Measurements from ENCODE around the gene AMT.

Gene AMT

GRCh38 chr3:49422379-49423248 is at the start of gene AMT:
Gene AMT (minus strand): TSS chr3:49422473. CDS start chr3:49422450, 23 bp downstream.
- DNase-seq (ENCODE audit: low read depth): no peak

- DNase-seq (ENCODE audit: low read depth): no peak
Observed at GRCh38 chr3:49470714-49471420, 48.6 kb upstream of the AMT start.

GRCh38 chr3:49469936-49470713 is 47.9 kb upstream of the AMT start, which contains the start of gene DAG1:
Gene DAG1 (plus strand): TSS chr3:49470267. CDS start chr3:49510535, 40,268 bp downstream.
- DNase-seq (ENCODE audit: low read depth): peak; percentile 91

DNA sequence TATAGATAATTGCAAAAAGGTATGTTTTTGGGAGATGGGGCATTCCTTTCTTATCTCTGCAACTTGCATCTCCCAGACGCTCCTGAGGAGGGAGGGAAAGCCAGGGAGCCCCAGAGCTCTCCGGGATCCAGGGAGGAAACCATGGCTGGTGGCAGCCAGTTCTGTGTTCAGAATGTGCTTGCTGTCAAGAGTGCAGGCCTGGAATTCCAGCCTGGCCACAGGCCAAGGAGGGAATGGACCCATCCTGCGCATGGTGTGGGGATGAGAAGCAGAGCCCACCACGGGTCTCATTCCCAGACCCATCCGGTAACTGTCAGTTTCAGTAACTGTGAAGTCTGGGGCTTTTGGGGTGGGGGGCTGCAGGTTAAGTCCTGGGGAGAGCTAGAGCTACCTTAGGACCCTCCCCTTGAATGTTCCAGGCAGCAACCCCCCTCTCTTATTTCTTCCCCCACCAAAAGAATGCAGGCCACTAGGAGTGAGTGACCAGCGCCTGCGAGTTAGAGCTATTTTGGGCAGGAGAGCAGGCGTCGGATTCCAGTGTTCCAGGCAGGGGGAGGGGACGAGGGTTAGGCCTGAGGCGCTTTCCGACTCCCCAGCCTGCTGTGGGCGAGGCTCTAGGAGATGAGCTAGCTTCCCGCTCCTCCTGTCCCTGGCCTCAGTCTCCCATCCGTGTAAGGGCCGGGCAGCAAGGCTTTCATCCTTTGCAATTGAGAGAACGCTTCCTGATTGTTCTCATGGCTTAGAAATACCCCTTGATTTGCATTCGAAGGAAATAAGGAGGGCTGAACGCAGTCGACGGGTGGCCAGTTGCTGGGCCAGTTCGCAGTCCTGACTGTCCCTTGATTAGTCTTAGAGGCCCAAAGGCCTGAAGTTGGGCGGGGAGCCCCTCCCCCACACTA is 47.0 kb upstream of the AMT start:
- no peak for DNase-seq (ENCODE audit: low read depth)

- no peak for DNase-seq (ENCODE audit: low read depth)
Observed at GRCh38 chr3:49466085-49466484, 43.8 kb upstream of the AMT start.

GRCh38 chr3:49465270-49466034 is 43.2 kb upstream of the AMT start:
- no peak for DNase-seq (ENCODE audit: low read depth)

DNA sequence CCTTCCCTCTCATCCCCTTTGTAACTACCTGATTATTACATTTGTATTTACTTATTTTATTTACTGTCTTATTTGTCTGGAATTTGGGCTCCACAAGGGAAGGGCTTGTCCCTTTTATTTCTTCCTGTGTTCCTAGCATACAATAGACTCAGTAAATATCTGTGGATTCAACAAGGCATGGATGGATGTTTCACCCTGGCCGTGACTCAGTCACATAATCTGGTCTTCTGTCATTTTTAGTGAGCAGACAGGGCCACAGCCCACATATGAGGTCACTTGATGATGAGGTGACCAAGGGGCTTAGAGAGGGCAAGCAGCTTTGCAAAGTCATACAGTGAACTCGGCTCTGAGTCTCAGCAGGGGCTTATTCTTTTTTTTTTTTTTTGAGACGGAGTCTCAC is 39.9 kb upstream of the AMT start:
- no peak for DNase-seq (ENCODE audit: low read depth)

GRCh38 chr3:49461443-49462171 is 39.3 kb upstream of the AMT start:
- no peak for DNase-seq (ENCODE audit: low read depth)

GRCh38 chr3:49460956-49461355 is 38.7 kb upstream of the AMT start:
- DNase-seq (ENCODE audit: low read depth): no peak

DNA sequence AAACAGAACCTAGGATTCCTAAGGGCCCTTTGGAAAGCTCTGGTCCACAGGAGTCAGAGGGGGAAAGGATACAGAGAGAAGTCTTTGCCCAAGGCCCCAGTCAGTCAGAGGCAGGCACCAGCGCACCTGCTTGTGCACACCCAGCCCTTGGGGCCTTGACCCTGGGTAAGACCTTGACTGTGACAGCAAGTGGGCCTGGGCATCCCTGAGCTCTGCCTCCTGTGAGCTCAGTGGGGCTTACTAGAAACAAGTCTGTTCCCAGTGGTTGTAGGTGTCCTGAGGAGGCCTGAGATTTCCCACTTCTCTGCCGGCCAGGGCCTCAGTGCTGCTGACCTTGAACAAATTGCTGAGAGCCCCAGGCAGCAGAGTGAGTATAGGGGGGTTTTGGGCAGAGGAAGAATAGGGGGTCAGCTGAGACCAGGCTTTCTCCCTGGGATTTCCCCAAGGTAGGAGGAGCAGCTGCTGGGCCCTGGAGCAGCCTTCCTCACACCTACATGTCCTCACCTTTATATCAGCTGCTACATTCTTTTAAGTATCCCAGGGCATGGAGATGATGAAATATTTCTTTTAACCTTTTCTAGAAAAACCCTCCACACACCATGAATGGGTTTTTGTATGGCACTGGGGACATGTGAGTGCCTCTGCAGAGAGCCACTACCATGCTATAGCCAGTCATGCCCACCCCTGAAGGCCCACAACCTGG is 38.1 kb upstream of the AMT start:
- no peak for DNase-seq (ENCODE audit: low read depth)

GRCh38 chr3:49456466-49456865 is 34.2 kb upstream of the AMT start:
- no peak for DNase-seq (ENCODE audit: low read depth)

GRCh38 chr3:49454898-49455681 is 32.8 kb upstream of the AMT start:
- DNase-seq (ENCODE audit: low read depth): no peak

- no peak for DNase-seq (ENCODE audit: low read depth)
Observed at GRCh38 chr3:49454458-49454857, 32.2 kb upstream of the AMT start.

GRCh38 chr3:49453621-49454020 is 31.3 kb upstream of the AMT start:
- no peak for DNase-seq (ENCODE audit: low read depth)

- DNase-seq (ENCODE audit: low read depth): no peak
Observed at GRCh38 chr3:49445391-49445790, 23.1 kb upstream of the AMT start.

DNA sequence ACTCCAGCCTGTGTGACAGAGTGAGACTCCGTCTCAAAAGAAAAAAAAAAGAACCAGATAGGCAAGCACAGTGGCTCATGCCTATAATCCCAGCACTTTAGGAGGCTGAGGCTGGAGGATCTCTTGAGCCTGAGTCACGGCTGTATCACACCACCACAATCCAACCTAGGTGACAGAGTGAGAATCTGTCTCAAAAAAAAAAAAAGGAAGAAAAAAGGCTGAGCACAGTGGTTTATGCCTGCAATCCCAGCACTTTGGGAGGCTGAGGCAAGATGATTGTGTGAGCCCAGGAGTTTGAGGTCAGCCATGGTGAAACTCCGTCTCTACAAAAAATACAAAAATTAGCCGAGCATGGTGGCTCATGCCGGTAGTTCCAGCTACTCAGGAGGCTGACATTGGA is 12.5 kb upstream of the AMT start:
- DNase-seq (ENCODE audit: low read depth): no peak

GRCh38 chr3:49428752-49429080 is 6.4 kb upstream of the AMT start:
- DNase-seq (ENCODE audit: low read depth): no peak

DNA sequence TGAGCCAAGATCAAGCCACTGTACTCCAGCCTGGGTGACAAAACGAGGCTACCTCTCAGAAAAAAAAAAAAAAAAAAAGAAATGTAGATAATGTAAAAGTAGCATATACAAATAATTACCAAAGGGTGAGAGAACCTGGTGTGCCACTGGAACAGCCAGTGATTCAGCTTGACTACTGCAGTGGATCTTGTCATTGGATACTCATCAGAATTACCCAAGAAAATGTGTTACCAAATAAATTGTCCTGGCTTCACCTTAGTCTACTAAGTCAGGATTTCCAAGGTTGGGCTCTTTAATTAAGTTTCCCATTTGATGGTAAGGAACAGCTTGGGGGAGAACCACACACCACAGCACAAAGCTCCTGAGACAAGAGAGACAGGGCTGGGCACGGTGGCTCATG is 5.3 kb upstream of the AMT start:
- no peak for DNase-seq (ENCODE audit: low read depth)

- no peak for DNase-seq (ENCODE audit: low read depth)
Observed at GRCh38 chr3:49424816-49425215, 2.5 kb upstream of the AMT start.

Data from T-helper 22 cell (primary cell).